GM13977 (cell line): ENCODE data around the gene CFAP65.

Experiments used
- DNase-seq: peaks from one replicate; pipeline ENCODE4 v3.0.0; 2012; ENCODE audit warnings: low spot score
- in situ Hi-C: fragments of 300-500 bp; cut with MboI; formaldehyde crosslinking; loops from one replicate; pipeline ENCODE4 v1.12.0; 2022; ENCODE audit warnings: low sequenced_read_pairs, low pct_unique_long_range_greater_than_20kb, mixed read lengths, inconsistent platforms; ENCODE audit not compliant: unreplicated experiment
- TF ChIP-seq, protein P1 (sequence below): IDR thresholded peaks from 2 replicates; pipeline ENCODE4 v1.5.1; 2012; ENCODE audit warnings: mild to moderate bottlenecking, control low read depth; ENCODE audit not compliant: insufficient read depth; ENCODE audit errors: extremely low read depth, missing control alignments

Gene CFAP65

GRCh38 chr2:219027511-219028055, 13.7 kb downstream of the CFAP65 start:
- no peak for DNase-seq
- TF ChIP-seq, protein P1, sequence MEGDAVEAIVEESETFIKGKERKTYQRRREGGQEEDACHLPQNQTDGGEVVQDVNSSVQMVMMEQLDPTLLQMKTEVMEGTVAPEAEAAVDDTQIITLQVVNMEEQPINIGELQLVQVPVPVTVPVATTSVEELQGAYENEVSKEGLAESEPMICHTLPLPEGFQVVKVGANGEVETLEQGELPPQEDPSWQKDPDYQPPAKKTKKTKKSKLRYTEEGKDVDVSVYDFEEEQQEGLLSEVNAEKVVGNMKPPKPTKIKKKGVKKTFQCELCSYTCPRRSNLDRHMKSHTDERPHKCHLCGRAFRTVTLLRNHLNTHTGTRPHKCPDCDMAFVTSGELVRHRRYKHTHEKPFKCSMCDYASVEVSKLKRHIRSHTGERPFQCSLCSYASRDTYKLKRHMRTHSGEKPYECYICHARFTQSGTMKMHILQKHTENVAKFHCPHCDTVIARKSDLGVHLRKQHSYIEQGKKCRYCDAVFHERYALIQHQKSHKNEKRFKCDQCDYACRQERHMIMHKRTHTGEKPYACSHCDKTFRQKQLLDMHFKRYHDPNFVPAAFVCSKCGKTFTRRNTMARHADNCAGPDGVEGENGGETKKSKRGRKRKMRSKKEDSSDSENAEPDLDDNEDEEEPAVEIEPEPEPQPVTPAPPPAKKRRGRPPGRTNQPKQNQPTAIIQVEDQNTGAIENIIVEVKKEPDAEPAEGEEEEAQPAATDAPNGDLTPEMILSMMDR = no peak
- in situ Hi-C loops = no loop called here

DNA sequence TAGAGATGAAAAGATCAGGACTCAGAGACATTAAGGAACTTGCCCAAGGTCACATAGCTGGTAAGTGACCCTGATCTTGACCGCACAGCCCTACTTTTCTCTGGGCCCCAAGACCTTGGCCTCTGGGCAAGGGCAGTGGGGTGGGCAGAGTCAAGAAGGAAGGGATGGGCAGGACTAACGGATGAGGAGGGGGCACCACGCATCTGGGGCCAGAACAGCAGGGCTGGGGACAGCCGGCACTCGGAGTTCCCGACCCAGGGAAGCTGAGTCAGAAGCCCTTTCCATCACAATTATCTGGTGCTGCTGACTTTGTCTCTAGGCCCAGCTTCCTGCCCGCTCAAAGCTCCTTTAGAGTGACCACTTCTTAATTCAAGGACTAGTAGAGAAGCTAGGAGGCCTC, 14.4 kb downstream of the CFAP65 start:
- TF ChIP-seq, protein P1 = no peak
- in situ Hi-C loops = no loop called here
- no peak for DNase-seq

DNA sequence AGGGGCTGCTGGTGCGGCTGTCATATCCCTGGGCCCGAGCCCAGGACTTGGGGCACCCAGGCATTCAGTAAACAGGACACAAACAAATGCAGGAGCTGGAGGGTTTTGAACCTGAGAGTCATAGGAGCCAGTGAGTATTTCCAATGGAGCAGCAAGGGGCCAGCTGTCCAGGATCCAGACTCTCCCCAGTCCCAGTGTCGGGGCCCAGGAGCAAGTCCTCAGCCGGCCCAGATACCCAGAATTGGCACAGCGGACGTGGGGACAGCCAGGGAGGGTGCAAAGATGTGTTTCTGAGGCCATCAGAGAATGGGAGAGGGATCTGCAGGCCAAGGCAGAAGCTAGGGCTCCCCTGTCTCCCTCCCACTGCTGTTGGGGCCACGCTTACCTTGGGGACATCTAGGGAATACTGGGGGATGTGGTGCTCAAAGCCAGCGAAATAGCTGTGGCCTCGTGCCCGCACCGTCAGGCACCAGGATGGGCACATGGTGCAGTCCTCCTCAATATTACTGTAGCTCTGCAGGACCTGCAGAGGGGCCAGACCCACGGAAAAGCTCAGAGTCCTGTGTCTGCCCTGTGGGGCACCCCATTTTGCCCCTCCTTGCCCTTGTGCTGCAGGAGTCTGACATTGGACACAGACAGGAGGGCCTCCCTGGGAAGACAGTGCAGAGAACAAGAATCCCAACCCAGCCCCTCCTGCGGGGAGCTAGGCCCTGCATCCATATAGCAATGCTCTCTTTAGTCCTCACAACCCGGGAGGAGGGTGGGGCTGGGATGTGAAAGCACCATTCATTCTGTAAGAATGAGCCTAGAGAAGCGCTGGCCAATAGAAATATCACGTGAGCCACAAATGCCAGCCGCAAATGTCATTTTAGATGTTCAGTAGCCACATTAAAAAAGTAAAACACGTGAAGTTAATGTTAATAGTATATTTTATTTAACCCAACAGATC, 15.4 kb downstream of the CFAP65 start:
- DNase-seq = no peak
- TF ChIP-seq, protein P1 = no peak
- in situ Hi-C loops = no loop called here

DNA sequence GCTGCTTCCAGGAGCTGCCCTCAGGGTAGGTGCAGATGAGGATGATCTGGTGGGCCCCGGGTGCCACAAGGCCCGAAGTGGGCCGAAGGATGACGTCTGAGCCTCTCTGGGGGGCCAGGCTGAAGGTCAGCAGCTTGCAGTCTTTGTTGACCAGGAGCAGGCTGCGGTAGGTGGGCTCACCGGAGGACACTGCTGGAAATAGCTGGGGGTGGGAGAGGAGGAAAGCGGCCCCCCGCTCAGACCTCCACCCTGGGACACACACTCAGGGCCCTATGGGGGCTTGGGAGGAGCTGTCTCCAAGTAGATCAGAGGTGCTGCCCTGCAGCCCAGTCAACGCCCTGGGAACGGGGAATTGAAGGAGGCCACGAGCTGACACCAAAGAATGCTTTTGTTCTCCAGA, 17.3 kb downstream of the CFAP65 start:
- in situ Hi-C loops = no loop called here
- no peak for DNase-seq
- TF ChIP-seq, protein P1 = no peak

- in situ Hi-C loops = no loop called here
- TF ChIP-seq, protein P1 = no peak
- no peak for DNase-seq
Measured at GRCh38 chr2:219023045-219023605, 18.2 kb downstream of the CFAP65 start.

DNA sequence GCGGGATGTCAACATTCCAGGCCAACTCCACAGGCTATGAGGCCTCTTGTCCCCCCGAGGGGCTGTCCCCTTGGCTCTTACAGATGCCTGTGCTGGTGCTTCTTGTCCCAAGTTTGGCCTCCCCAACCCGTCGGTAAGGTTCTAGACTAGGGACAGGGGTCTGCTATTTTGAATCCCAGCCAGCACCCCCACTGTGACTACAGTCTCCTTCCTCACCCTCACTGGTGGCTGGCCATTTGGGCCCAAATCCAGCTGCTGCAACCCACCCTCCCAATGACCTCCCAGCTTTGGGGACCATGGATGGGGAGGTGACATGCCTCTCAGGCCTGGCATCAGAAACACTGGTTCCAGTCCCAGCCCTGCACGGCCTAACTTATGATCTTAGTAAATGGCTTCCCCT, 18.7 kb downstream of the CFAP65 start:
- in situ Hi-C loops = no loop called here
- DNase-seq = no peak
- TF ChIP-seq, protein P1 = no peak
